Left hindlimb (tissue), 1 donor: ENCODE measurements around the gene KCND2.
"Not testable (repeated sequence)": the region's sequence is repeated elsewhere in the genome, so short reads cannot be mapped to it uniquely, and the experiment has no call there.

Experiments used
- DNase-seq: peaks from one replicate; pipeline ENCODE4 v3.0.0-alpha.2; 2018

The KCND2 gene

GRCh38 chr7:120502825-120503224, 229.8 kb downstream of the KCND2 start:
- no peak for DNase-seq

- DNase-seq, result no peak
These were observed 231.4 kb downstream of the KCND2 start for GRCh38 chr7:120504386-120504785.

- no peak for DNase-seq
These were observed 232.8 kb downstream of the KCND2 start for GRCh38 chr7:120505770-120506169.

GRCh38 chr7:120512701-120513100, 239.7 kb downstream of the KCND2 start:
- no peak for DNase-seq

- no peak for DNase-seq
These were observed 246.2 kb downstream of the KCND2 start for GRCh38 chr7:120519224-120519623.

- no peak for DNase-seq
These were observed 249.1 kb downstream of the KCND2 start for GRCh38 chr7:120521761-120522737.

- DNase-seq, result no peak
These were observed 251.0 kb downstream of the KCND2 start for GRCh38 chr7:120523985-120524384.

GRCh38 chr7:120526902-120527509, 254.0 kb downstream of the KCND2 start:
- DNase-seq, result no peak

GRCh38 chr7:120529736-120530135, 256.8 kb downstream of the KCND2 start:
- no peak for DNase-seq

GRCh38 chr7:120538335-120538734, 265.4 kb downstream of the KCND2 start:
- DNase-seq, result no peak

GRCh38 chr7:120539321-120539720, 266.3 kb downstream of the KCND2 start:
- DNase-seq, result no peak

- no peak for DNase-seq
These were observed 274.6 kb downstream of the KCND2 start for GRCh38 chr7:120547605-120548004.

GRCh38 chr7:120550494-120551048, 277.6 kb downstream of the KCND2 start:
- no peak for DNase-seq

- no peak for DNase-seq
These were observed 280.5 kb downstream of the KCND2 start for GRCh38 chr7:120553491-120553890.

- no peak for DNase-seq
These were observed 282.1 kb downstream of the KCND2 start for GRCh38 chr7:120554960-120555571.

- DNase-seq, result no peak
These were observed 291.2 kb downstream of the KCND2 start for GRCh38 chr7:120564145-120564544.

GRCh38 chr7:120567204-120567603, 294.2 kb downstream of the KCND2 start:
- no peak for DNase-seq

- DNase-seq, result not testable (repeated sequence)
These were observed 305.7 kb downstream of the KCND2 start for GRCh38 chr7:120578657-120579056.

- no peak for DNase-seq
These were observed 309.9 kb downstream of the KCND2 start for GRCh38 chr7:120582916-120583315.

- no peak for DNase-seq
These were observed 311.1 kb downstream of the KCND2 start for GRCh38 chr7:120583899-120584586.

GRCh38 chr7:120586571-120586970, 313.6 kb downstream of the KCND2 start:
- DNase-seq, result no peak

- DNase-seq, result no peak
These were observed 314.3 kb downstream of the KCND2 start for GRCh38 chr7:120587243-120587642.

- no peak for DNase-seq
These were observed 315.4 kb downstream of the KCND2 start for GRCh38 chr7:120588416-120588815.
